ENCODE results near the gene CACNB2. TPM values are rescaled to one million over a fixed set of nuclear protein-coding genes. Genes with fewer than 3 reads are reported as not detected.
"Not testable (repeated sequence)": the region's sequence is repeated elsewhere in the genome, so short reads cannot be mapped to it uniquely, and the experiment has no call there.

CACNB2 gene
- total RNA-seq, 6 experiments from 2014 or later: not detected

- Mint-ChIP-seq H3K27ac (no peak overlapping the region), H3K4me1 (ENCODE audit: low read depth) (no peaks in the 10 kb centered on the region), H3K36me3 (ENCODE audit: low read depth) (no peaks in the 10 kb centered on the region), H3K27me3 (ENCODE audit: insufficient read depth) (peaks cover 17% of the 10 kb centered on the region), H3K4me3 (no peak overlapping the region), H3K9me3 (no peaks in the 10 kb centered on the region)
- TF ChIP-seq, protein P1, sequence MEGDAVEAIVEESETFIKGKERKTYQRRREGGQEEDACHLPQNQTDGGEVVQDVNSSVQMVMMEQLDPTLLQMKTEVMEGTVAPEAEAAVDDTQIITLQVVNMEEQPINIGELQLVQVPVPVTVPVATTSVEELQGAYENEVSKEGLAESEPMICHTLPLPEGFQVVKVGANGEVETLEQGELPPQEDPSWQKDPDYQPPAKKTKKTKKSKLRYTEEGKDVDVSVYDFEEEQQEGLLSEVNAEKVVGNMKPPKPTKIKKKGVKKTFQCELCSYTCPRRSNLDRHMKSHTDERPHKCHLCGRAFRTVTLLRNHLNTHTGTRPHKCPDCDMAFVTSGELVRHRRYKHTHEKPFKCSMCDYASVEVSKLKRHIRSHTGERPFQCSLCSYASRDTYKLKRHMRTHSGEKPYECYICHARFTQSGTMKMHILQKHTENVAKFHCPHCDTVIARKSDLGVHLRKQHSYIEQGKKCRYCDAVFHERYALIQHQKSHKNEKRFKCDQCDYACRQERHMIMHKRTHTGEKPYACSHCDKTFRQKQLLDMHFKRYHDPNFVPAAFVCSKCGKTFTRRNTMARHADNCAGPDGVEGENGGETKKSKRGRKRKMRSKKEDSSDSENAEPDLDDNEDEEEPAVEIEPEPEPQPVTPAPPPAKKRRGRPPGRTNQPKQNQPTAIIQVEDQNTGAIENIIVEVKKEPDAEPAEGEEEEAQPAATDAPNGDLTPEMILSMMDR (IDR thresholded peaks at IDR 0.05): no peak
- no peak for DNase-seq
Observed at GRCh38 chr10:18144928-18145327, 4.7 kb downstream of the CACNB2 start.

- Mint-ChIP-seq H3K4me1 (ENCODE audit: low read depth) (no peaks in the 10 kb centered on the region), H3K27me3 (ENCODE audit: insufficient read depth) (peaks cover 15% of the 10 kb centered on the region), H3K4me3 (no peak overlapping the region), H3K27ac (no peak overlapping the region), H3K9me3 (no peaks in the 10 kb centered on the region), H3K36me3 (ENCODE audit: low read depth) (no peaks in the 10 kb centered on the region)
- DNase-seq: no peak
- TF ChIP-seq, protein P1 (IDR thresholded peaks at IDR 0.05): no peak
Observed at GRCh38 chr10:18145652-18146051, 5.4 kb downstream of the CACNB2 start.

- H3K4me1 Mint-ChIP-seq (ENCODE audit: low read depth): no peaks in the 10 kb centered on the region
- H3K36me3 Mint-ChIP-seq (ENCODE audit: low read depth): no peaks in the 10 kb centered on the region
- no peak for DNase-seq
- no peak overlapping the region for H3K4me3 Mint-ChIP-seq
- no peak overlapping the region for H3K27ac Mint-ChIP-seq
- H3K27me3 Mint-ChIP-seq (ENCODE audit: insufficient read depth): peaks cover 6% of the 10 kb centered on the region
- no peaks in the 10 kb centered on the region for H3K9me3 Mint-ChIP-seq
- TF ChIP-seq, protein P1 (IDR thresholded peaks at IDR 0.05): no peak
Observed at GRCh38 chr10:18149196-18149800, 9.1 kb downstream of the CACNB2 start.

DNA sequence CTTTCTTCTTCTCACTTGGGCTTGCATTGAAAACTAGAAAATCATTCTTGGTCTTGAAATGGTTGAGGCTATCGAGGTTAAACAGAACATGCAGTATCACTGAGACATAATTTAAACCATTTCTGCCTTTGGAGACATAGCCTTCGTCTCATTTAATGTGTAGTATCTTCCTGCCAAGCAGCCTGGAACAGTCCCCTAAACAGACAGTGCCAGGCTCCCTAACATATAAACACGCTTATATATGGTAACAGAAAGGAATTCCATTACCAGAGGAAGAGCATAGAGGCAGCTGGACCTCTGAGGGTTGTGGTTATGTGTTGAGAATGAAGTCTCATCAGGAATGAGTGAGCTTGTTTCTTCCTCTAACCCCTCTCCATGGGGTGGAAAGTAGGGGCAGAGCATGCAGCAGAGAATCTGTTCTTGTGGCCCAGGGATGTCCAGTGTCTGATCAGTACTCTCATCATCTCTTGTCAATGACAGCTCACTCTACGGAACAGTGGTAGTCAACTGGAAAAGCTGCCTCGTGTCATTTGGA is 11.2 kb downstream of the CACNB2 start:
- Mint-ChIP-seq H3K27ac (no peak overlapping the region), H3K9me3 (no peaks in the 10 kb centered on the region), H3K36me3 (ENCODE audit: low read depth) (no peaks in the 10 kb centered on the region), H3K4me1 (ENCODE audit: low read depth) (no peaks in the 10 kb centered on the region), H3K4me3 (no peak overlapping the region), H3K27me3 (ENCODE audit: insufficient read depth) (peaks cover 5% of the 10 kb centered on the region)
- TF ChIP-seq, protein P1 (IDR thresholded peaks at IDR 0.05): no peak
- no peak for DNase-seq

DNA sequence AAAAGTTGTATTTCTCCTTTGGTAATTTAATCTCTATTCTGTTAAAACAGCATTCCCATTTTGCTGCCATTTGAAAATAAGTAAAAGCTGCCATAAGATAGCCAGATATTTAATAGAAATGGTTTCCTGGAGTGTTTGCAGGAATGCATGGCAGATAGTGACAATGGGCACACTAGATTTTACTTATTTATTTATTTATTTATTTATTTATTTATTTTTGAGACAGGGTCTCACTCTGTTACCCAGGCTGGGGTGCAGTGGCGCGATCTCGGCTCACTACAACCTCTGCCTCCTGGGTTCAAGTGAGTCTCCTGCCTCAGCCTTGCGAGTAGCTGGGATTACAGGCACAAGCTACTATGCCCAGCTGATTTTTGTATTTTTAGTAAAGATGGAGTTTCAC is 13.2 kb downstream of the CACNB2 start:
- not testable (repeated sequence) for H3K4me3 Mint-ChIP-seq; DNase-seq; H3K27me3 Mint-ChIP-seq (ENCODE audit: insufficient read depth); H3K27ac Mint-ChIP-seq; H3K9me3 Mint-ChIP-seq; H3K36me3 Mint-ChIP-seq (ENCODE audit: low read depth)
- peaks cover 11% of the 10 kb centered on the region for H3K4me1 Mint-ChIP-seq (ENCODE audit: low read depth)

DNA sequence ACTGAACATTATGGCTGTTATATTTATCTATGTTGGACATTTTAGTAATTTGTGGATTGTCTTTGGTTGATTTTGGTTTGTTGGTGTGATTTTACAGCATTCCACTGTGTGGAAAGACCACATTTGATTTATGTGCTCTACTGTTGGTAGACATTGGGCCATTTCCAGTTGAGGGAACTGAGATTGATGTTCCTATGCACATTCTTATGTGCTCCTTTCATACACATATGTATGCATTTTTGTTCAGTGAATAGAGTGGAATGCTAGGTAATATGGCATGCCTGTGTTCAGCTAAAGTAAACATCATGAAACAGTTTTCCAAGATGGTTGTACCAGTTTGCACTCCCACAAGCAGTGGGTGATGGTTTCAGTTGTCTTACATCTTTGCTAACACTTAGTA is 15.1 kb downstream of the CACNB2 start:
- Mint-ChIP-seq H3K4me3 (no peak overlapping the region), H3K27me3 (ENCODE audit: insufficient read depth) (no peaks in the 10 kb centered on the region; the same call in 1 of the 2 replicates), H3K4me1 (ENCODE audit: low read depth) (peaks cover 23% of the 10 kb centered on the region), H3K9me3 (no peaks in the 10 kb centered on the region), H3K36me3 (ENCODE audit: low read depth) (no peaks in the 10 kb centered on the region), H3K27ac (no peak overlapping the region)
- DNase-seq: no peak
- TF ChIP-seq, protein P1 (IDR thresholded peaks at IDR 0.05): no peak

DNA sequence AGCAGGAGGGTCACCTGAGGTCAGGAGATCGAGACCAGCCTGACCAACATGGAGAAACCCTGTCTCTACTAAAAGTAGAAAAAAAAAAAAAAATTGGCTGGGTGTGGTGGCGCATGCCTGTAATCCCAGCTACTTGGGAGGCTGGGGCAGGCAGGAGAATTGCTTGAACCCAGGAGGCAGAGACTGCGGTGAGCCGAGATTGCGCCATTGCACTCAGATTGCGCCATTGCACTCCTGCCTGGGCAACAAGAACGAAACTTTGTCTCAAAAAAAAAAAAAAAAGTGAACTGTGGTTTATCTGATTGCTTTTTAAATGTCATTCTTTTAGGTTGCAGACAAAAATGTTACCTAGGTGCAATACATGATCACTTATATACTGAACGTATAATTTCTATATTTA is 16.6 kb downstream of the CACNB2 start:
- not testable (repeated sequence) for H3K27ac Mint-ChIP-seq

More for the DNA sequence above, 16.6 kb downstream of the CACNB2 start:
- peaks cover 23% of the 10 kb centered on the region for H3K4me1 Mint-ChIP-seq (ENCODE audit: low read depth)
- H3K4me3 Mint-ChIP-seq; H3K27me3 Mint-ChIP-seq (ENCODE audit: insufficient read depth); H3K36me3 Mint-ChIP-seq (ENCODE audit: low read depth); H3K9me3 Mint-ChIP-seq; DNase-seq: not testable (repeated sequence)

Measured in HFFc6 (cell line).